T47D (cell line): ENCODE measurements around the gene FAT4.

Source experiments
- DNase-seq, 2 experiments: peaks; one replicate each; pipeline versions ENCODE4 v3.0.0 to v3.0.0-alpha.2; 2011 to 2012; ENCODE audit warnings: low read depth in 1 of 2, low spot score in 1 of 2
- JUND ChIP-seq: IDR thresholded peaks from 2 replicates; pipeline ENCODE4 v1.6.1; 2012; ENCODE audit warnings: low read depth
- in situ Hi-C: cut with HindIII; loops from 2 replicates; pipeline ENCODE4 v1.10.0; 2016; ENCODE audit warnings: low sequenced_read_pairs, low pct_unique_long_range_greater_than_20kb

Gene FAT4

GRCh38 chr4:125359960-125360634 lies 45.3 kb downstream of the FAT4 start:
- no peak for TF ChIP-seq JUND
- no peak for DNase-seq
- in situ Hi-C loops = no loop called here

- no peak for DNase-seq
- no peak for TF ChIP-seq JUND
- in situ Hi-C loops = no loop called here
Observed at GRCh38 chr4:125360727-125361126, 46.0 kb downstream of the FAT4 start.
